Measurements from ENCODE around the gene PRODH.
"Not testable (repeated sequence)": the region's sequence is repeated elsewhere in the genome, so short reads cannot be mapped to it uniquely, and the experiment has no call there.

DNA sequence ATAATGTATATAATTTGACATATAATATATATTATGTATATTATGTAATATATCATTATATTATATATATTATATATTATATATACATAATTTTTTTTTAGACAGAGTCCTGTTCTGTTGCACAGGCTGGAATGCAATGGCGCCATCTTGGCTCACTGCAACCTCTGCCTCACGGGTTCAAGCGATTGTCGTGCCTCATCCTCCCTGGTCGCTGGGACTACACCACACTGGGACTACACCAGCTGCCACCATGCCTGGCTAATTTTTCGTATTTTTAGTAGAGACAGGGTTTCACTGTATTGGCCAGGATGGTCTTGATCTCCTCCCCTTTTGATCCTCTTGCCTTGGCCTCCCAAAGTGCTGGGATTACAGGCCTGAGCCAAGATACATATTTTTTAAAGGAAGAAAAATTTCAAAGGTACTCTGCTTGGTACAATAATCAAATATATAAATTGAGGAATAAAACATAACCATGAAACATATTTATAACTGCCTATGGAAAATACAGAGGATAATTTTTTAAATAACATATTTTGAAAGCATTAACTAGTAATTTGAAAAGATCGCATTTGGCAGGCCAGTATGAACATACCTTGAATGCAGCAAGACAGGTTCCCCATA lies 39.9 kb downstream of the PRODH start:
- not testable (repeated sequence) for TF ChIP-seq EZH2 (IDR thresholded peaks at IDR 0.05; ENCODE audit: low read depth, unreplicated experiment); CTCF (conservative IDR thresholded peaks at IDR 0.05; ENCODE audit: low read depth in 2 of 2)

All from GM23338 (cell line).